ENCODE results near the gene SLAMF7. TPM values are rescaled to one million over a fixed set of nuclear protein-coding genes. Genes with fewer than 3 reads are reported as not detected.

Gene SLAMF7
- total RNA-seq, 2 experiments from 2014 or later = 79.9 to 82.2 TPM

DNA sequence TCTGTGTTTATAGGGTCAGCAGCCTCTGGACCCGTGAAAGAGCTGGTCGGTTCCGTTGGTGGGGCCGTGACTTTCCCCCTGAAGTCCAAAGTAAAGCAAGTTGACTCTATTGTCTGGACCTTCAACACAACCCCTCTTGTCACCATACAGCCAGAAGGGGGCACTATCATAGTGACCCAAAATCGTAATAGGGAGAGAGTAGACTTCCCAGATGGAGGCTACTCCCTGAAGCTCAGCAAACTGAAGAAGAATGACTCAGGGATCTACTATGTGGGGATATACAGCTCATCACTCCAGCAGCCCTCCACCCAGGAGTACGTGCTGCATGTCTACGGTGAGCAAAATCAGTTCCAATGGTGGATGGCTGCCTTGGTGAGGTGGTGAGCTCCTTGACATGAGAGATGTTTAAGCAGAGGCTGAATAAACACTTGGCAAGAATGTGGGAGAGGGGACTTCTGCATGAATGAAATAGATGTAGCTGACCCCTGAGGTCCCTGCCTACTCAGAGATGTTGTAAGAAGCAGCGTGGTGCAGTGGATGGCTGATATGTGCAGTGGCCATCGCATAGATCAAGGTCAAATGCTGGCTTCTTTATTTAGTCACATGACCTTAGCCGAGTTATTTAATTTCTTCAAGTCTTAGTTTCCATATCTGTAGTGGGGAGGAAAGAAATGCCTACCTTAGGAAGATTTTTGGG lies 9.3 kb downstream of the SLAMF7 start:
- no peaks in the 10 kb centered on the region for H3K9me3 Mint-ChIP-seq
- peak; percentile 28 for DNase-seq
- H3K36me3 Mint-ChIP-seq (ENCODE audit: low read depth) = peaks cover 62% of the 10 kb centered on the region
- no peak overlapping the region for H3K4me3 Mint-ChIP-seq
- H3K27me3 Mint-ChIP-seq (ENCODE audit: low read depth) = no peaks in the 10 kb centered on the region
- intact Hi-C loops (cut with micrococcal nuclease) = no loop called here
- H3K27ac Mint-ChIP-seq = peak overlapping the region; percentile 81
- H3K4me1 Mint-ChIP-seq (ENCODE audit: low read depth) = peaks cover 94% of the 10 kb centered on the region
- CTCF ChIA-PET = interaction anchor here (1.1 to 2.7 kb wide), 7 partner anchors 9 to 205 kb away, joined by 3 to 20 read pairs (median 4); partner anchors contain the start of gene SLAMF7

DNA sequence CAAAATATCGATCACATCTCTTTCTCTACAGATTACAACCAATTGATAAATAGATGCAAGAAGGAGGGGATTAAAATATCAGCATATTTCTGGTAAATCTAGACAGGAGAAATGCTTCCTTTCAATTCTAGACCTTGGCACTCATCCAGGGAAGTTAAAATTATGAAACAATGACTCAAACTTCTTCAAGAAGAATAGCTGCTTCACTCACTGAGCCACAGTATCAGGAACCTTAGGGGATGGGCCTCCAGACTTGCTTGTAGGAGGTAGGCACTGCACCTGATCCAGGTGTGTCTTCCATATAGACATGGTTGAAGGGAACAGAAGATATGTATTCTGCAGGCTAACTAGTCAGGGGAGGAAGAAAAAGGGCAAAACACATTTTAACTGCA lies 9.8 kb downstream of the SLAMF7 start:
- H3K4me3 Mint-ChIP-seq = no peak overlapping the region
- DNase-seq = peak; percentile 27
- CTCF ChIA-PET = interaction anchor here (1.3 to 2.7 kb wide), 6 partner anchors 18 to 28 kb away, joined by 3 to 20 read pairs (median 6); no protein-coding TSS in a partner anchor
- H3K9me3 Mint-ChIP-seq = no peaks in the 10 kb centered on the region
- peaks cover 62% of the 10 kb centered on the region for H3K36me3 Mint-ChIP-seq (ENCODE audit: low read depth)
- H3K27me3 Mint-ChIP-seq (ENCODE audit: low read depth) = no peaks in the 10 kb centered on the region
- peaks cover 93% of the 10 kb centered on the region for H3K4me1 Mint-ChIP-seq (ENCODE audit: low read depth)
- H3K27ac Mint-ChIP-seq = peak overlapping the region; percentile 81
- intact Hi-C loops (cut with micrococcal nuclease) = no loop called here

DNA sequence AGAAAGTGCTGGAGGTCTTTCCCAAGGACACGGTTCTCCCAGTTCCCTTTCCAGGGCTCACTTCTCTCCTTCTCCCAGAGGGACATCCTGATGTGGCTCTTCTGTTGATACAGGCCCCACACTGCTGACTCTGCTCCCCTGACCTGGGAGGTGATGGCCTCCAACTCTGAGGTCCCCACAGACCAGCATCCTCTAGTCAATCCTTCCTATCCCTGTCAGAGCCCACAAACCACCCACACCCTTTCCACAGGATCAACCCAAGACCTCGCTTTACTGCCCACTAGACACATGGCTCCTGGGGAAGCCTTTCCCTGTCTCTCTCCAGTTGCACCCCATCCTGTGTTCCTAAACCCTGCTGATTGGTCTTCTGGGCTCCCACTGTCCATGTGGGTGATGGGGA lies 11.6 kb downstream of the SLAMF7 start:
- H3K4me1 Mint-ChIP-seq (ENCODE audit: low read depth) = peaks cover 79% of the 10 kb centered on the region
- H3K36me3 Mint-ChIP-seq (ENCODE audit: low read depth) = peaks cover 57% of the 10 kb centered on the region
- H3K4me3 Mint-ChIP-seq = no peak overlapping the region
- no peaks in the 10 kb centered on the region for H3K27me3 Mint-ChIP-seq (ENCODE audit: low read depth)
- intact Hi-C loops (cut with micrococcal nuclease) = loop anchor here (1.0 kb wide), 3 partner anchors 7 to 38 kb away; no protein-coding TSS in a partner anchor
- CTCF ChIA-PET = interaction anchor here (1.1 to 1.8 kb wide), 2 partner anchors 16 to 17 kb away, joined by 3 to 6 read pairs; no protein-coding TSS in a partner anchor
- peak overlapping the region; percentile 87 for H3K27ac Mint-ChIP-seq
- no peak for DNase-seq
- no peaks in the 10 kb centered on the region for H3K9me3 Mint-ChIP-seq

DNA sequence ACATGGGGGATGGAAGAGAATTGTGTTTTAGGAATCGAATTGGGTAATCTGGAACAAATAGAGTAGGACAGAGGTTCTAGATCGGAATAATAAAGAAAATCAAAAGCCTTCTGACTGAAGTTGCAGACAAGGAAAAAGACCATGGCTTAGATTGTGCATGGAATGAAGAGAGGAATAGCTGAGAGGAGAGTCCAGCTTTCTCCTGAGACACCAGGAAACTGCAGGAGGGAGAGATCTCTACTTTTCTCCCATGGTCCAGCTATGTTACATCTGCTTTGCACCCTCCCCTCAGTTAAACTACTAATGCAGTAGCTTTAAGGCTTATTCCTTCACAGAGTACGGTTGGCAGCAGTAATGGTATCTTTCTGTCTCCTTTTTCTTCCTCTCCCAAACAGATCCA lies 13.4 kb downstream of the SLAMF7 start:
- peaks cover 78% of the 10 kb centered on the region for H3K4me1 Mint-ChIP-seq (ENCODE audit: low read depth)
- no peak overlapping the region for H3K4me3 Mint-ChIP-seq
- peak overlapping the region; percentile 74 for H3K27ac Mint-ChIP-seq
- no peak for DNase-seq
- intact Hi-C loops (cut with micrococcal nuclease) = no loop called here
- no peaks in the 10 kb centered on the region for H3K27me3 Mint-ChIP-seq (ENCODE audit: low read depth)
- peaks cover 4% of the 10 kb centered on the region for H3K9me3 Mint-ChIP-seq
- CTCF ChIA-PET = interaction anchor here (0.6 to 1.4 kb wide), 3 partner anchors 16 to 59 kb away, joined by 3 to 9 read pairs (median 3); no protein-coding TSS in a partner anchor
- peaks cover 59% of the 10 kb centered on the region for H3K36me3 Mint-ChIP-seq (ENCODE audit: low read depth)

DNA sequence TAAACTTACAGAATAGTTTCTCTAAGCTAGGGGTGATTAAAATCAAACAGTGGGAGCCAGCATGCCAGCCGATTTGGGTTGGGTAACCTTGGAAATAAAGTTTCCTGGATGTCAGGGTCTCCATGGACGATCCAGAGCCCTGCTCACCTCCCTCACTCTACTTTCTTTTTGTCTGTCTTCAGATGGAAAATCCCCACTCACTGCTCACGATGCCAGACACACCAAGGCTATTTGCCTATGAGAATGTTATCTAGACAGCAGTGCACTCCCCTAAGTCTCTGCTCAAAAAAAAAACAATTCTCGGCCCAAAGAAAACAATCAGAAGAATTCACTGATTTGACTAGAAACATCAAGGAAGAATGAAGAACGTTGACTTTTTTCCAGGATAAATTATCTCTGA lies 13.9 kb downstream of the SLAMF7 start:
- H3K36me3 Mint-ChIP-seq (ENCODE audit: low read depth) = peaks cover 55% of the 10 kb centered on the region
- CTCF ChIA-PET = interaction anchor here (1.0 to 1.4 kb wide), 2 partner anchors 15 to 25 kb away, joined by 3 to 9 read pairs; no protein-coding TSS in a partner anchor
- peaks cover 75% of the 10 kb centered on the region for H3K4me1 Mint-ChIP-seq (ENCODE audit: low read depth)
- H3K4me3 Mint-ChIP-seq = no peak overlapping the region
- H3K9me3 Mint-ChIP-seq = peaks cover 4% of the 10 kb centered on the region
- intact Hi-C loops (cut with micrococcal nuclease) = no loop called here
- no peak for DNase-seq
- H3K27me3 Mint-ChIP-seq (ENCODE audit: low read depth) = no peaks in the 10 kb centered on the region
- peak overlapping the region; percentile 18 for H3K27ac Mint-ChIP-seq

DNA sequence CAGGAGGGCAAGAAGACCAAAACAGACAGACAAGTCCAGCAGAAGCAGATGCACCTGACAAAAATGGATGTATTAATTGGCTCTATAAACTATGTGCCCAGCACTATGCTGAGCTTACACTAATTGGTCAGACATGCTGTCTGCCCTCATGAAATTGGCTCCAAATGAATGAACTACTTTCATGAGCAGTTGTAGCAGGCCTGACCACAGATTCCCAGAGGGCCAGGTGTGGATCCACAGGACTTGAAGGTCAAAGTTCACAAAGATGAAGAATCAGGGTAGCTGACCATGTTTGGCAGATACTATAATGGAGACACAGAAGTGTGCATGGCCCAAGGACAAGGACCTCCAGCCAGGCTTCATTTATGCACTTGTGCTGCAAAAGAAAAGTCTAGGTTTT lies 14.5 kb downstream of the SLAMF7 start:
- peaks cover 48% of the 10 kb centered on the region for H3K36me3 Mint-ChIP-seq (ENCODE audit: low read depth)
- no peak overlapping the region for H3K4me3 Mint-ChIP-seq
- H3K27ac Mint-ChIP-seq = no peak overlapping the region

DNA sequence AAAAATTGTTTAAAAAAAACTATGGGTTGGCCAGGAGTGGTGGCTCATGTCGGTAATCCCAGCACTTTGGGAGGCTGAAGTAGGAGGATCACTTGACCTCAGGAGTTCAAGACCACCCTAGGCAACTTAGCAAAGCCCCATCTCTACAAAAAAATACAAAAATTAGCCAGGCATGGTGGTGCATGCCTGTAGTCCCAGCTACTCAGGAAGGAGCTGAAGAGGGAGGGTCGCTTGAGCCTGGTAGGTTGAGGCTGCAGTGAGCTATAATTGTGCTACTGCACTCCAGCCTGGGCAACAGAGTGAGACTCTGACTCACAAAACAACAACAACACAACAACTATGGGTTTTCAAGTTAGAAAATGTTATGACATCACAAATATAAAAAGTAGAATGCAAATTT lies 16.4 kb downstream of the SLAMF7 start:
- Mint-ChIP-seq H3K36me3 (ENCODE audit: low read depth) (peaks cover 35% of the 10 kb centered on the region), H3K27me3 (ENCODE audit: low read depth) (no peaks in the 10 kb centered on the region), H3K4me1 (ENCODE audit: low read depth) (peaks cover 61% of the 10 kb centered on the region), H3K27ac (peak overlapping the region; percentile 87), H3K9me3 (peaks cover 4% of the 10 kb centered on the region), H3K4me3 (no peak overlapping the region)
- DNase-seq = no peak
- CTCF ChIA-PET = interaction anchor here (0.7 to 4.9 kb wide), 3 partner anchors 11 to 22 kb away, joined by 3 to 30 read pairs (median 5); no protein-coding TSS in a partner anchor
- intact Hi-C loops (cut with micrococcal nuclease) = no loop called here

More for the DNA sequence above, 14.5 kb downstream of the SLAMF7 start:
- Mint-ChIP-seq H3K4me1 (ENCODE audit: low read depth) (peaks cover 71% of the 10 kb centered on the region), H3K27me3 (ENCODE audit: low read depth) (no peaks in the 10 kb centered on the region), H3K9me3 (peaks cover 4% of the 10 kb centered on the region)
- no peak for DNase-seq
- CTCF ChIA-PET = no interaction called here
- intact Hi-C loops (cut with micrococcal nuclease) = no loop called here

DNA sequence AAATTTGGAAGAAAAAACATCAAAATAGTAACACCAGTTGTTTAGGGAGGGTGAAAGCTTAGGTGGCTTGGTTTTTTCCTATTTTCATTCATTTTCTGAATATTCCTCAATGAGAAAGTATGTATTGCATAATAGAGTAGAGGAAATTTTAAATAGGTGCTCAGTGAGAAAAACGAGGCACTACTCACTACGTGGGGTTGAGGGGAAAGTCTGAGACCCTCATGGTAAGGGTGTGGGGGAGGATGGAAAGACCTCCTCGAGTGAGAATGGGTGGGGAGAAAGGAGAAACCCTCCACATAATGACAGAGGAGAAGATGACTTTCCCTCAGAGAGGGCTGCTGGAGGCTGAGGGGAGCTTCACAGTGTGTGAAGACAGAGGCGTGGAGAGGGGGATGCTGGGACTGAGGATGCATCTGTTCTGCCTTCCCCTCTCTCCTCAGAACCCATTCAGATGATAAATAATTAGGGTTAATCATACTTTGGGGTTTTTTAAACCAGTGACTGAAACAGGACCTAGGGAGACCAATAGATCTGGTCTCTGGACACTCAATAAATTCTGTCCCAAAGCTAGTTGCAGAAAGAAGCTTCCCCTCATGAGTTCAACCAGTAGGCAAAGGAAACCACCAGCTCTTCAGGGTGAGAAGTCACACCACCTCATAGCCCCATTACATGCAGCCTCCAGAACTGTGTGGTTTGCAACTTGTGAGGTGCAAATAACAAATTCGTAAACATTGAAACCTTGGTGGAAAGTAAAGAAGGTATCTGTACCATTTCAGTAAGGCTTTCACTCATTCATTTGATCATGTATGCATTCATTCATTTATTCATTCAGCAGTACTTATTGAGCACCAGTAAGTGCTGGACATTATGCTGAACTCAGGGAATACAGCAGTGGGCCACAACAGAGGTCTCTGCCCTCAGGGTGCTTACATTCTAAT lies 17.1 kb downstream of the SLAMF7 start:
- CTCF ChIA-PET = interaction anchor here (0.7 to 4.9 kb wide), 6 partner anchors 11 to 74 kb away, joined by 3 to 30 read pairs (median 3); no protein-coding TSS in a partner anchor
- Mint-ChIP-seq H3K27ac (peak overlapping the region; percentile 87), H3K27me3 (ENCODE audit: low read depth) (no peaks in the 10 kb centered on the region), H3K4me3 (no peak overlapping the region), H3K36me3 (ENCODE audit: low read depth) (peaks cover 29% of the 10 kb centered on the region), H3K4me1 (ENCODE audit: low read depth) (peaks cover 58% of the 10 kb centered on the region), H3K9me3 (peaks cover 6% of the 10 kb centered on the region)
- intact Hi-C loops (cut with micrococcal nuclease) = loop anchor here (1.0 kb wide), 1 partner anchor 11 kb away; no protein-coding TSS in a partner anchor
- DNase-seq = peak; percentile 58

DNA sequence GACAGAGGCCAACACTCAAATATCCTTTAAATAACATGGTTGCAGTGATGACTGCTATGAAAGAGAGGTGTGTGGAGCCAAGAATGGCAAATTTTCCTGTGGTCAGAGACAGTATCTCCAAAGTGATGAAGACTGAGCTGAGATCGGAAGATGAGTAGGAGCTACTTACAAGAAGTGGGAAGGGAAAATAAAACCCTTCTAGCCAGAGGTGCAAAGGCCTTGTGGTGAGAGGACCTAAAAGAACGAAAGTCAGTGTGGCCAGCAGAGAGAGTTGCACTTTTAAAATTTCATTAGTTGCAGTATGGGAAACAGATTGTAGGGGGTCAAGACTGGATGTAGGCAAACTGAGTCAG lies 17.8 kb downstream of the SLAMF7 start:
- Mint-ChIP-seq H3K4me1 (ENCODE audit: low read depth) (peaks cover 59% of the 10 kb centered on the region), H3K27ac (peak overlapping the region; percentile 87), H3K27me3 (ENCODE audit: low read depth) (no peaks in the 10 kb centered on the region), H3K9me3 (peaks cover 6% of the 10 kb centered on the region), H3K4me3 (no peak overlapping the region), H3K36me3 (ENCODE audit: low read depth) (peaks cover 25% of the 10 kb centered on the region)
- CTCF ChIA-PET = interaction anchor here (0.7 to 4.9 kb wide), 5 partner anchors 10 to 75 kb away, joined by 3 to 30 read pairs (median 3); no protein-coding TSS in a partner anchor
- no peak for DNase-seq
- intact Hi-C loops (cut with micrococcal nuclease) = loop anchor here (1.0 kb wide), 1 partner anchor 10 kb away; no protein-coding TSS in a partner anchor

DNA sequence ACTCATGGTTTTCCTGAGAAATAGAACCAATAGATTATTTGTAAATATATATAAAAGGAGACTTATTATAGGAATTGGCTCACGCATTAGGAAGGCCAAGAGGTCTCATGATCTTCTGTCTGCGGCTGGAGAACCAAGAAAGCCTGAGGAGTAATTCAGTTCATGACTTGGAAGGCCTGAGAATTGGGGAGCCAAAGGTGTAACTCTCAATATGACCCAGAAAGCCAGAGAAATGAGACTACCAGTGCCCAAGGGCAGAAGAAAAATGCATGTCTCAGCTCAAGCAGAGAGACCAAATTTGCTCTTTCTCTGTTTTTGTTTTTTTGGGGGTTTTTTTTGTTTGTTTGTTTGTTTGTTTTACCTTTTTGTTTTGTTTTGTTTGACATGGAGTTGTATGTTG lies 19.5 kb downstream of the SLAMF7 start:
- CTCF ChIA-PET = interaction anchor here (0.6 to 4.9 kb wide), 2 partner anchors 8 to 312 kb away, joined by 4 to 30 read pairs; no protein-coding TSS in a partner anchor
- H3K9me3 Mint-ChIP-seq = peaks cover 6% of the 10 kb centered on the region
- intact Hi-C loops (cut with micrococcal nuclease) = no loop called here
- DNase-seq = no peak
- peaks cover 47% of the 10 kb centered on the region for H3K4me1 Mint-ChIP-seq (ENCODE audit: low read depth)
- no peaks in the 10 kb centered on the region for H3K27me3 Mint-ChIP-seq (ENCODE audit: low read depth)
- H3K27ac Mint-ChIP-seq = no peak overlapping the region
- no peak overlapping the region for H3K4me3 Mint-ChIP-seq
- peaks cover 13% of the 10 kb centered on the region for H3K36me3 Mint-ChIP-seq (ENCODE audit: low read depth)

DNA sequence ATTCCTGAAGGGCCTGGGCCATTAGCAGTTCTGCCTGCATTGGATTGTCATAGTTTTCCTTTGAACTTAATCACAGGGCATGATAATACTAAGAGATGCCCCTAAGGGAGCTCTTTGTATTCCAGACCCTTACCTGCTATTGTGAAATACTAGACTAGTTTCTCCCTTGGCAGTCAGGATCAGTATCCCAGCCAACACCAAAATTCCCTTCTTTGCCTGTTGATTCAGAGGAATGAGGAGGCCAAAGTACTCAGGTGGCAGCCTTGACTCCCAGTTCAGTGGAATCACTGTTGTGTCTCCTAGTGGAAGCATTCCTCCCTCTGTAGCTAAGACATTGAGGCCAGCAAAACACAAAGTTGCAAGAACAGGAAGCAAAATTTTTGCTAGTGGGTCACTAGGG lies 20.7 kb downstream of the SLAMF7 start:
- peaks cover 6% of the 10 kb centered on the region for H3K9me3 Mint-ChIP-seq
- no peak overlapping the region for H3K27ac Mint-ChIP-seq
- peaks cover 47% of the 10 kb centered on the region for H3K4me1 Mint-ChIP-seq (ENCODE audit: low read depth)
- CTCF ChIA-PET = interaction anchor here (1.2 kb wide), 1 partner anchor 8 kb away, joined by 3 read pairs; no protein-coding TSS in a partner anchor
- H3K27me3 Mint-ChIP-seq (ENCODE audit: low read depth) = no peaks in the 10 kb centered on the region
- H3K36me3 Mint-ChIP-seq (ENCODE audit: low read depth) = peaks cover 3% of the 10 kb centered on the region
- DNase-seq = no peak
- intact Hi-C loops (cut with micrococcal nuclease) = no loop called here
- no peak overlapping the region for H3K4me3 Mint-ChIP-seq

DNA sequence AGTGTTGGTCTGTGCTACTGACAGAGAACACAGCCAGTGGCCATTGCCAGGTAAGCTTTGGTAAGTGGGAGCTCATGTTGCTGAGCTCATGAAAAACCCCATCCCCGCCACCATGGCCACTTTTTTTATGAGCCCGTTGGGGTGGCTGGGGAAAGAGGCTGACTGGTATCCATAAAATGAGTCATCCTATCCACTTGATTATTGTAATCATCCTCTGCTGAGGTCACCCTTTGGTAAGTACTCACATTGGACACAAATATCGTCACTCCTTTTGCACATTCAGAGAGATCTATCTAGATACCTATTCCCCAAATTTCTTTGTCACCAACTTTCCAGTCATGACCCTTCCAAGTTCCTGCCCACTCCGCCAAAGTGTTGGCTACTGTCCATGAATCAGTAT lies 22.0 kb downstream of the SLAMF7 start:
- H3K4me3 Mint-ChIP-seq = no peak overlapping the region

More for the DNA sequence above, 22.0 kb downstream of the SLAMF7 start:
- intact Hi-C loops (cut with micrococcal nuclease) = no loop called here
- peaks cover 3% of the 10 kb centered on the region for H3K36me3 Mint-ChIP-seq (ENCODE audit: low read depth)
- H3K27me3 Mint-ChIP-seq (ENCODE audit: low read depth) = no peaks in the 10 kb centered on the region
- peaks cover 44% of the 10 kb centered on the region for H3K4me1 Mint-ChIP-seq (ENCODE audit: low read depth)
- CTCF ChIA-PET = interaction anchor here (0.6 kb wide), 1 partner anchor 49 kb away, joined by 3 read pairs; no protein-coding TSS in a partner anchor
- H3K27ac Mint-ChIP-seq = no peak overlapping the region
- DNase-seq = no peak
- peaks cover 6% of the 10 kb centered on the region for H3K9me3 Mint-ChIP-seq

Measured in activated naive CD4-positive, alpha-beta T cell treated with anti-CD3 and anti-CD28 coated beads for 36 hours (primary cell).